HG03045 (cell line): ENCODE measurements around the gene CTAGE1.
"Not testable (repeated sequence)": the region's sequence is repeated elsewhere in the genome, so short reads cannot be mapped to it uniquely, and the experiment has no call there.

Experiments
- ATAC-seq: cut with Tn5 transposase; IDR thresholded peaks from one replicate; pipeline ENCODE4 v1.9.1; 2021; ENCODE audit warnings: mild to moderate bottlenecking, moderate library complexity; ENCODE audit not compliant: unreplicated experiment

CTAGE1 gene

GRCh38 chr18:22394428-22394827 lies 23.3 kb downstream of the CTAGE1 start:
- ATAC-seq = no peak

DNA sequence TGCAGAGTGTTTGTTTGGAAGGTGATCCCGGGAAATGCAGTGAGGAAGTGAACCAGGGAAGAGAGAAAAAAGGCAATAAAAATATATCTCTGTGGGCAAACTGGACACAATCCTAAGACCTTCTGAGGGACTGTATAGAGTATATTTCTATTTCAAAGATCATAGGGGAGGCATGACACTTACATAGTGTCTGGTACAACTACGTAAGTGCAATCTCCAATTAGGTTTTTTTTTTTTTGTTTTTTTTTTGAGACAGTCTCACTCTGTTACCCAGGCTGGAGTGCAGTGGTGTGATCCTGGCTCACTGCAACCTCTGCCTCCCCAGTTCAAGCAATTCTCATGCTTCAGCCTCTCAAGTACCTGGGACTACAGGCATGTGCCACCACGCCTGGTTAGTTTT lies 24.6 kb downstream of the CTAGE1 start:
- not testable (repeated sequence) for ATAC-seq

DNA sequence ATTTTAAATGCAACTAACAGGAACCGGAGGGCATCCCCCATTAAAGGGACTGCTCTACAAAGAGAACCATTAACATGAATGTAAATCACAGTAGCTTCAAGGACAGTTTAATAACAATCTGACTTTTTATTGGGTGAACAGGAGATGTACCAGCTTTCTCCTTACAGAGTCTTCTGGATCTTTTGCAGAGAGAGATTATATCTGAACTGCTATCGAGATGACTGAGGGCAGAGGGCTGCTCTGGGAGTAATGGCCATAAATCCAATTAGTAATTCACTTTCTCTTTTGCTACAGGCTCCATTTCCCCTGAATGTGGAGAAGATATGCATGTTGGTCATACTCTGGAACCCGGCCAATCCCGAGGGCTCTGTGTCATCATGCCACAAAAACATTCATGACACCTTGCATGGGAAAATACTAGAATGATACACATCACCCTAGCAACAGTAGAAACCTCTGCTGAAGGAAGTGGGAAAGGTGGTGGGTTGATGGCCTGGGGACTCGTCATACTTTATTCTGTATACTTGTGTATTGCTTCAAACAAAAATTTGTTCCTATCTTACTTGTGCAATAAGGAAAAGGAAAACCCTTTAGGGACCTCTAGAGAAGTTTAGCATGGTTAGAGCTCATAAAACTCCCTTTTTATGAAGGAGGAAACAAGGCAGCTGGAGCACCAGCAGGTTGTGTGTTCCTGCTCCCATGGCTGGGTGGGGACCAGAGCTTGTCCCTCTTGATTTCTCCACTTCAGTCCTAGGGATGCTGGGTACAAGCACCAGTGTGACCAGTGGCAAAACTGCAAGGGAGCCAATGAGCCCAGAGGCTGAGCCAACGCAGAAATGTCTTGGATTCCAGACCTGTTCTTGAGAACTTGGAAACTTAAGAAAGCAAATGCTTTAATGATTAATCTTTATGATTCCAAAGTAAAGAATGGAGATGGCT lies 26.0 kb downstream of the CTAGE1 start:
- ATAC-seq = no peak

GRCh38 chr18:22387787-22388186 lies 29.9 kb downstream of the CTAGE1 start:
- no peak for ATAC-seq

GRCh38 chr18:22387364-22387763 lies 30.4 kb downstream of the CTAGE1 start:
- ATAC-seq = no peak

DNA sequence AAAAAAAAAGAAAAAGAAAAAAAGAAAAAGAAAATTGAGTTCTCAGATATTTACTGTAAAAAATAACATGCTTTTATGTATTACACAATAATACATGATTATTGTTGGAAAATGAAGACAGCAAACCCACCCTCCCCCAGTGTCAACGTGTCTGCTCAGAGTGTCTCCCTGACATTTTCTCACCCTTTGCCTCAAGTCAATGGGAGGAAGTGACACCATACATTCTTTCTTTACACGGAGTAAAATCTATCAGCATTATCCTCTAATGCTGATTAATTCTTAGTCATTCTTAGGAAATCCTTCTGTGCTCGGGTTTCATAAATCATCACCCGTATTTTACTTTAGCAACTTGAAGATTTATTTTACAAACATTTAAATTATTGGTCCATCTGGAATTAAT lies 32.0 kb downstream of the CTAGE1 start:
- ATAC-seq = no peak

- no peak for ATAC-seq
Observed at GRCh38 chr18:22378672-22379282, 38.9 kb downstream of the CTAGE1 start.

- ATAC-seq = no peak
Observed at GRCh38 chr18:22377769-22378168, 39.9 kb downstream of the CTAGE1 start.

- ATAC-seq = no peak
Observed at GRCh38 chr18:22370414-22370813, 47.3 kb downstream of the CTAGE1 start.

GRCh38 chr18:22368021-22368420 lies 49.7 kb downstream of the CTAGE1 start:
- no peak for ATAC-seq

DNA sequence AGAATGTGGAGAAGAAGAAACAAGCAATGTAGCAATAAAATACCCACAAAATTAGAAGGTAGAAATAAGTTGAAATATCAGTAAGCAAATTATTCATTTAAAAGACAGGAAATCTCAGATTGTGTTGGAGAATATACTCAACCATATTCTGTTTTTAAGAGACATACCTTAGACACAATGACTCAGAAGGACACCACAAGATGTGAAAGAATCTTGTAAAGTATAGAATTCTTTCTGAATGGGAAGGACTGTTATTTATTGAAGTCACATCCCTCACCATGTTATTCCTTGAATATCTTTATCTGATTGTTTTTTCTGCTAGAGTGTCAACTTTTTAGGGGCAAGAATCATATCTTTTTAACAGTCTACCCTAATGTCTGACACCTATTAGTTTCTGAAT lies 50.4 kb downstream of the CTAGE1 start:
- no peak for ATAC-seq

GRCh38 chr18:22363867-22364463 lies 53.8 kb downstream of the CTAGE1 start:
- ATAC-seq = no peak
